Epithelial cell of prostate (primary cell): ENCODE measurements around the gene SLC22A3.

Source experiments
- DNase-seq: peaks from one replicate; pipeline ENCODE4 v3.0.0-alpha.2; 2011; ENCODE audit warnings: low read depth, low spot score
- H3K27ac ChIP-seq: fragments of 450-650 bp; 2 replicates; pipeline ENCODE4 v1.5.1; 2017; ENCODE audit warnings: mild to moderate bottlenecking

SLC22A3 gene

GRCh38 chr6:160333101-160333500 is 15.1 kb upstream of the SLC22A3 start:
- DNase-seq: no peak
- H3K27ac ChIP-seq: no peak overlapping the region

GRCh38 chr6:160333841-160334240 is 14.3 kb upstream of the SLC22A3 start:
- DNase-seq: peak; percentile 10

GRCh38 chr6:160336200-160336599 is 12.0 kb upstream of the SLC22A3 start:
- DNase-seq: no peak

More at GRCh38 chr6:160333841-160334240, 14.3 kb upstream of the SLC22A3 start:
- no peak overlapping the region for H3K27ac ChIP-seq

GRCh38 chr6:160337301-160337700 is 10.9 kb upstream of the SLC22A3 start:
- peak; percentile 61 for DNase-seq
- peak overlapping the region; percentile 53 for H3K27ac ChIP-seq

More at GRCh38 chr6:160336200-160336599, 12.0 kb upstream of the SLC22A3 start:
- no peak overlapping the region for H3K27ac ChIP-seq

- H3K27ac ChIP-seq: peak overlapping the region; percentile 53
- DNase-seq: no peak
Measured at GRCh38 chr6:160337991-160338390, 10.2 kb upstream of the SLC22A3 start.

- DNase-seq: no peak
- no peak overlapping the region for H3K27ac ChIP-seq
Measured at GRCh38 chr6:160343144-160343543, 5.0 kb upstream of the SLC22A3 start.

GRCh38 chr6:160344271-160344670 is 3.9 kb upstream of the SLC22A3 start:
- no peak for DNase-seq
- no peak overlapping the region for H3K27ac ChIP-seq

GRCh38 chr6:160347259-160348222 is 637 bp upstream of the SLC22A3 start:
- no peak overlapping the region for H3K27ac ChIP-seq
- DNase-seq: no peak

GRCh38 chr6:160349020-160349441 is 853 bp downstream of the SLC22A3 start:
- no peak overlapping the region for H3K27ac ChIP-seq
- DNase-seq: no peak

- no peak overlapping the region for H3K27ac ChIP-seq
- DNase-seq: no peak
Measured at GRCh38 chr6:160349814-160350350, 1.7 kb downstream of the SLC22A3 start.

- DNase-seq: no peak
- no peak overlapping the region for H3K27ac ChIP-seq
Measured at GRCh38 chr6:160353950-160354496, 5.8 kb downstream of the SLC22A3 start.

- peak overlapping the region; percentile 54 for H3K27ac ChIP-seq
- DNase-seq: peak; percentile 73
Measured at GRCh38 chr6:160355001-160355400, 6.8 kb downstream of the SLC22A3 start.

- H3K27ac ChIP-seq: no peak overlapping the region
- DNase-seq: no peak
Measured at GRCh38 chr6:160356074-160356744, 8.0 kb downstream of the SLC22A3 start.

GRCh38 chr6:160357088-160357487 is 8.9 kb downstream of the SLC22A3 start:
- DNase-seq: no peak
- H3K27ac ChIP-seq: no peak overlapping the region

- no peak overlapping the region for H3K27ac ChIP-seq
- no peak for DNase-seq
Measured at GRCh38 chr6:160358225-160359119, 10.3 kb downstream of the SLC22A3 start.

GRCh38 chr6:160360955-160361354 is 12.8 kb downstream of the SLC22A3 start:
- H3K27ac ChIP-seq: no peak overlapping the region
- DNase-seq: no peak

- DNase-seq: no peak
Measured at GRCh38 chr6:160362556-160362955, 14.4 kb downstream of the SLC22A3 start.

GRCh38 chr6:160363016-160363996 is 15.1 kb downstream of the SLC22A3 start:
- no peak overlapping the region for H3K27ac ChIP-seq
- DNase-seq: no peak

More at GRCh38 chr6:160362556-160362955, 14.4 kb downstream of the SLC22A3 start:
- H3K27ac ChIP-seq: no peak overlapping the region
